Measurements from ENCODE around the gene SEC14L1. TPM values are rescaled to one million over a fixed set of nuclear protein-coding genes. Genes with fewer than 3 reads are reported as not detected.

The SEC14L1 gene
- total and polyA plus RNA-seq, 2 of the 8 experiments (the other 6 are each of a cell fraction or from before 2014, with no cell fraction given) = 27.2 to 74.4 TPM

GRCh38 chr17:77144227-77144626 lies 3.5 kb downstream of the SEC14L1 start:
- peaks cover 0 to 18% of the 10 kb centered on the region in 2 experiments; a peak in 1 of 4 replicates for H3K79me2 ChIP-seq (ENCODE audit: control insufficient read depth in 1 of 2, insufficient read depth in 2 of 2, low read length in 2 of 2)

More at GRCh38 chr17:77144227-77144626, 3.5 kb downstream of the SEC14L1 start:
- no peak overlapping the region for H2BK15ac ChIP-seq (ENCODE audit: low read length)
- no peak overlapping the region for H4K5ac ChIP-seq (ENCODE audit: insufficient read length, low read depth, low read length)
- H2AK5ac ChIP-seq (ENCODE audit: low read depth, low read length) = no peak overlapping the region
- FAIRE-seq (no peak), DNase-seq (ENCODE audit: low read depth in 1 of 2, low spot score in 2 of 2) (no peak)
- H3K9ac ChIP-seq (replicated peaks in 1 of 4; ENCODE audit: extremely low read depth in 1 of 4, low read depth in 3 of 4, low read length in 3 of 4) = no peak overlapping the region
- no peak overlapping the region for H2BK12ac ChIP-seq (ENCODE audit: low read depth, low read length)
- H3K18ac ChIP-seq (ENCODE audit: extremely low read depth, low read length) = no peak overlapping the region
- no peaks in the 10 kb centered on the region for H3K27me3 ChIP-seq (replicated peaks in 1 of 4; ENCODE audit: control insufficient read depth in 3 of 4, extremely low read depth in 1 of 4, insufficient read depth in 3 of 4, low read length in 3 of 4)
- H3K14ac ChIP-seq (ENCODE audit: insufficient read length) = no peak overlapping the region
- no peak overlapping the region for H3K4ac ChIP-seq (replicated peaks; ENCODE audit: insufficient read length, low read depth, low read length)
- peaks cover 2 to 26% (median 4%) of the 10 kb centered on the region in 4 experiments; a peak in 6 of 8 replicates for H3K36me3 ChIP-seq (ENCODE audit: control insufficient read depth in 2 of 4, insufficient read depth in 4 of 4, low read length in 3 of 4)
- 91% methylated on average over 4 of the region's 4 CpGs; no CpG with 5 or more reads in 1 of the 2 experiments for WGBS, 2 experiments (ENCODE audit: extremely low coverage in 1 of 2, insufficient coverage in 1 of 2, insufficient read length in 1 of 2, insufficient replicate concordance in 2 of 2, low coverage in 1 of 2, low lambda C conversion rate in 2 of 2, missing lambda C conversion rate in 1 of 2)
- CTCF ChIA-PET (ENCODE audit: partially characterized antibody) = interaction anchor here (3.0 kb wide), 1 partner anchor 70 kb away, joined by 15 read pairs; no protein-coding TSS in a partner anchor
- TF ChIP-seq BRCA1 (IDR thresholded peaks at IDR 0.05; ENCODE audit: low read depth, low read length) (no peak), CBX5 (IDR thresholded peaks at IDR 0.05; ENCODE audit: low read depth, low read length) (no peak)
- TF ChIP-seq, protein P1, sequence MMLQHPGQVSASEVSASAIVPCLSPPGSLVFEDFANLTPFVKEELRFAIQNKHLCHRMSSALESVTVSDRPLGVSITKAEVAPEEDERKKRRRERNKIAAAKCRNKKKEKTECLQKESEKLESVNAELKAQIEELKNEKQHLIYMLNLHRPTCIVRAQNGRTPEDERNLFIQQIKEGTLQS (IDR thresholded peaks at IDR 0.05; ENCODE audit: insufficient read depth, low read depth, low read length) = no peak
- no peak overlapping the region for H4K91ac ChIP-seq (replicated peaks; ENCODE audit: insufficient read length, low read length)
- peaks cover 2% of the 10 kb centered on the region for H3K79me1 ChIP-seq (ENCODE audit: low read depth, low read length)
- H2BK120ac ChIP-seq (replicated peaks; ENCODE audit: low read depth, low read length) = no peak overlapping the region
- no peak overlapping the region for H2AFZ ChIP-seq (ENCODE audit: low read length)
- no peak overlapping the region for H3K4me2 ChIP-seq (ENCODE audit: insufficient read depth in 1 of 2, low read depth in 2 of 2, low read length in 2 of 2)
- H4K8ac ChIP-seq (ENCODE audit: extremely low read depth, insufficient read depth, low read length) = no peak overlapping the region
- H3K56ac ChIP-seq (replicated peaks; ENCODE audit: insufficient read length, low read depth, low read length) = no peak overlapping the region
- H3K9me3 ChIP-seq (ENCODE audit: insufficient read depth in 2 of 2, low read depth in 1 of 2, low read length in 1 of 2) = no peaks in the 10 kb centered on the region
- H2BK5ac ChIP-seq (ENCODE audit: low read depth, low read length) = no peak overlapping the region
- POLR2A ChIA-PET (ENCODE audit: partially characterized antibody) = no interaction called here
- H4K20me1 ChIP-seq (replicated peaks in 1 of 2; ENCODE audit: control insufficient read depth in 1 of 2, insufficient read depth in 2 of 2, low read length in 2 of 2) = peaks cover 0 to 8% of the 10 kb centered on the region in 2 experiments
- no peak overlapping the region for H3K23ac ChIP-seq (ENCODE audit: insufficient read length)
- no peak overlapping the region for H3K27ac ChIP-seq (ENCODE audit: low read depth, low read length)
- H3K4me1 ChIP-seq (replicated peaks in 1 of 4; ENCODE audit: control insufficient read depth in 3 of 4, insufficient read depth in 4 of 4, low read length in 3 of 4) = peaks cover 10 to 23% (median 17%) of the 10 kb centered on the region in 4 experiments
- H3K23me2 ChIP-seq (ENCODE audit: low read depth, low read length) = peaks cover 5% of the 10 kb centered on the region; the same call in 1 of the 2 replicates
- no peak overlapping the region for H3K4me3 ChIP-seq (ENCODE audit: extremely low read depth in 1 of 4, insufficient read depth in 2 of 4, low read depth in 3 of 4, low read length in 4 of 4)
- no peak overlapping the region for H2BK20ac ChIP-seq (ENCODE audit: low read length)
